Fibroblast of mammary gland (primary cell): Measurements from ENCODE around the gene SPSB2.

Experiments
- DNase-seq: peaks from one replicate; pipeline ENCODE4 v3.0.0-alpha.2; 2010; ENCODE audit warnings: low read depth
- H3K4me3 ChIP-seq: 2 replicates; pipeline ENCODE4 v1.5.1; 2011; ENCODE audit warnings: low read depth, mild to moderate bottlenecking, low read length, moderate library complexity; ENCODE audit not compliant: control insufficient read depth
- TF ChIP-seq, protein P1 (sequence below): conservative IDR thresholded peaks from 2 replicates; pipeline ENCODE4 v1.5.1; 2011; ENCODE audit warnings: low read depth, low read length, inconsistent platforms; ENCODE audit not compliant: control insufficient read depth, insufficient read depth

SPSB2 gene

GRCh38 chr12:6860942-6861341 is 12.2 kb downstream of the SPSB2 start:
- no peak overlapping the region for H3K4me3 ChIP-seq
- DNase-seq, result no peak
- TF ChIP-seq, protein P1, sequence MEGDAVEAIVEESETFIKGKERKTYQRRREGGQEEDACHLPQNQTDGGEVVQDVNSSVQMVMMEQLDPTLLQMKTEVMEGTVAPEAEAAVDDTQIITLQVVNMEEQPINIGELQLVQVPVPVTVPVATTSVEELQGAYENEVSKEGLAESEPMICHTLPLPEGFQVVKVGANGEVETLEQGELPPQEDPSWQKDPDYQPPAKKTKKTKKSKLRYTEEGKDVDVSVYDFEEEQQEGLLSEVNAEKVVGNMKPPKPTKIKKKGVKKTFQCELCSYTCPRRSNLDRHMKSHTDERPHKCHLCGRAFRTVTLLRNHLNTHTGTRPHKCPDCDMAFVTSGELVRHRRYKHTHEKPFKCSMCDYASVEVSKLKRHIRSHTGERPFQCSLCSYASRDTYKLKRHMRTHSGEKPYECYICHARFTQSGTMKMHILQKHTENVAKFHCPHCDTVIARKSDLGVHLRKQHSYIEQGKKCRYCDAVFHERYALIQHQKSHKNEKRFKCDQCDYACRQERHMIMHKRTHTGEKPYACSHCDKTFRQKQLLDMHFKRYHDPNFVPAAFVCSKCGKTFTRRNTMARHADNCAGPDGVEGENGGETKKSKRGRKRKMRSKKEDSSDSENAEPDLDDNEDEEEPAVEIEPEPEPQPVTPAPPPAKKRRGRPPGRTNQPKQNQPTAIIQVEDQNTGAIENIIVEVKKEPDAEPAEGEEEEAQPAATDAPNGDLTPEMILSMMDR, result no peak

GRCh38 chr12:6860116-6860515 is 13.0 kb downstream of the SPSB2 start:
- no peak overlapping the region for H3K4me3 ChIP-seq
- no peak for DNase-seq
- TF ChIP-seq, protein P1, result no peak

- TF ChIP-seq, protein P1, result no peak
- no peak for DNase-seq
- H3K4me3 ChIP-seq, result no peak overlapping the region
These were observed 14.3 kb downstream of the SPSB2 start for GRCh38 chr12:6858799-6859198.

DNA sequence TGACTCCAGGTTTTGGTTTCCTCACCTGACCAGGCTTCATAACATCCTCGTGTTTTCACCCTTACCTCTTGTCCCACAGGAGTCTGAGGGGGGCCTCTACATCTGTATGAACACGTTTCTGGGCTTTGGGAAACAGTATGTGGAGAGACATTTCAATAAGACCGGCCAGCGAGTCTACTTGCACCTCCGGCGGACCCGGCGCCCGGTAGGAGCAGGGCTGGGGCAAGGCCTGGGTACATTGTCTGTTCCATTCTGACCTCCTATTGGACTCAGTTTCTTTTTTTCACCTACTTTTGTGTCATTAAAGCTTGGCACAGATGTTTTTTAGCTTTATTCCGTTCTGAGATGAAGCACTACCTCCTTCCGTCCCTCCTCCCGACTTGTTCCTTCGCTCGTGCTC is 17.8 kb downstream of the SPSB2 start:
- DNase-seq, result no peak
- H3K4me3 ChIP-seq, result no peak overlapping the region
- TF ChIP-seq, protein P1, result no peak

GRCh38 chr12:6854036-6854435 is 19.1 kb downstream of the SPSB2 start:
- no peak overlapping the region for H3K4me3 ChIP-seq
- TF ChIP-seq, protein P1, result no peak
- no peak for DNase-seq

- peak overlapping the region; percentile 93 for H3K4me3 ChIP-seq
- DNase-seq, result no peak
- TF ChIP-seq, protein P1, result no peak
These were observed 19.5 kb downstream of the SPSB2 start for GRCh38 chr12:6853626-6854025.
